GM19463 (cell line): ENCODE measurements around the gene ZBP1.

Experiments
- ATAC-seq: cut with Tn5 transposase; IDR thresholded peaks from one replicate; pipeline ENCODE4 v1.9.1; 2021; ENCODE audit warnings: mild to moderate bottlenecking, moderate library complexity; ENCODE audit not compliant: unreplicated experiment

The ZBP1 gene

GRCh38 chr20:57576617-57577550 lies 43.3 kb downstream of the ZBP1 start:
- no peak for ATAC-seq

- no peak for ATAC-seq
Measured at GRCh38 chr20:57576002-57576401, 44.2 kb downstream of the ZBP1 start.

- ATAC-seq, result no peak
Measured at GRCh38 chr20:57574954-57575353, 45.3 kb downstream of the ZBP1 start.

GRCh38 chr20:57573894-57574293 lies 46.3 kb downstream of the ZBP1 start:
- ATAC-seq, result no peak

GRCh38 chr20:57573242-57573641 lies 47.0 kb downstream of the ZBP1 start:
- ATAC-seq, result no peak

- ATAC-seq, result no peak
Measured at GRCh38 chr20:57571782-57572416, 48.3 kb downstream of the ZBP1 start.

GRCh38 chr20:57570920-57571319 lies 49.3 kb downstream of the ZBP1 start:
- ATAC-seq, result no peak

GRCh38 chr20:57570145-57570850 lies 49.9 kb downstream of the ZBP1 start:
- no peak for ATAC-seq

- ATAC-seq, result no peak
Measured at GRCh38 chr20:57568960-57569359, 51.3 kb downstream of the ZBP1 start.

- ATAC-seq, result no peak
Measured at GRCh38 chr20:57568088-57568896, 51.9 kb downstream of the ZBP1 start.

GRCh38 chr20:57567471-57568079 lies 52.7 kb downstream of the ZBP1 start:
- ATAC-seq, result no peak

GRCh38 chr20:57566803-57567459 lies 53.3 kb downstream of the ZBP1 start:
- no peak for ATAC-seq

- ATAC-seq, result no peak
Measured at GRCh38 chr20:57566399-57566798, 53.8 kb downstream of the ZBP1 start.

- no peak for ATAC-seq
Measured at GRCh38 chr20:57564951-57565642, 55.1 kb downstream of the ZBP1 start.

GRCh38 chr20:57564180-57564802 lies 55.9 kb downstream of the ZBP1 start:
- ATAC-seq, result no peak

- ATAC-seq, result no peak
Measured at GRCh38 chr20:57563522-57563921, 56.7 kb downstream of the ZBP1 start.

- ATAC-seq, result no peak
Measured at GRCh38 chr20:57562541-57563465, 57.4 kb downstream of the ZBP1 start.
